ENCODE data around the gene GCHFR.

The GCHFR gene

DNA sequence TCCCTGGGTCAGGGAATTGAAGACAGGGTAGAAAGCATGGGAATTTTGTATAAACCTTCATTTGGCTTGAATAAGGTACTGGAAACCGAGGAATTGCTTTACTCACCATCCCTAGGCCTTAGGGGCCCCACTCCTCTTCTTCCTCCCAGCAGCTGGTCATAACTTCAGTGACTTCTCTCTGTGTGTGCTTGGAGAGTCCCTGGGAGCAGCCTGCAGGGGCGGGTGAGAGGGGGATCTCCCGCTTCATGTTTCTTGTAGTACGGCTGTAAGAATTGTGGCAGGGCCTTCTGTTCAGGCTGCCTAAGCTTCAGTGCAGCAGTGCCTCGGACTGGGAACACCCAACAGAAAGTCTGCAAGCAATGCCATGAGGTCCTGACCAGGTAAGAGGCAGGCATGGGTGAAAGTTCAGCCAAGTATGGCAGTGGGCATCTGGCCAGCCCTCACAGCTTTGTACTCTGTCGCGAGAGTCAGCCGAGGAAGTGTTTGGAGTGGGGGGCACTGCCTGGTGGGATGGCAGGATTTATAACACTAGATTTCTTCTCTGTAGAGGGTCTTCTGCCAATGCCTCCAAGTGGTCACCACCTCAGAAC is 45.1 kb downstream of the GCHFR start:
- DNase-seq (ENCODE audit: low spot score): no peak

- no peak for DNase-seq (ENCODE audit: low spot score)
These were observed 49.0 kb downstream of the GCHFR start for GRCh38 chr15:40812721-40813425.

DNA sequence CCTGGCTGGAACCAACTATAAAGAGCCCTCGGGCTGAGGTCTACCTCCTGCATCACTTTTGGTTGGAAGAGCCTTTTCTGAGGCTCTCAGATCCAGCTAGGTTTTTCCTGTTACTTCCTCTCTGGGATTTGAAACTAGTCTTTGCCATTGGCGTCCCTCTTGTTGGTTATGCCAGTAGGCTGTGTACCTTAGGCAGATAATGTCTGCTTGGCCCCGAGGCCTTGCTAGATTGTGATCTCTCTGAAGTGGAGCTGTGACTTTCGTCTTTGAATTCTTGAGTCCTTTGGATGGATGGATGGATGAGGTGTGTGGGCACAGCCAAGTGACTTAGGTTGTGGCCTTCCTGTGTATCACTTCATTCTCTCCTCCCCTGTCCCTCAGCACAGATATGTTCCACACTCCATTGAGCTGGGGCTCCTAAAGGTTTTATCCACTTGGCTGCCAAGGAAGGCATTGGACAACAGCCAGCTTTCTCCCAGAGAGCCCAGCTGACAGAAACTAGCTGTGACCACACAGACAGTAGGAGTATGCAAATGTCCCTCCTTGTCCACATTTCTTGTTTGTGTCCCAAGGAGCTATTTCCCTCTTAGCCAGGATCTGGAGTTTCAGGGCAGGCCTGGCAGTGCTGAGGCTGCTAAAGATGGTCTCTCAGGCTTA is 51.3 kb downstream of the GCHFR start:
- no peak for DNase-seq (ENCODE audit: low spot score)
